ENCODE measurements around the gene NCAPD3.

DNA sequence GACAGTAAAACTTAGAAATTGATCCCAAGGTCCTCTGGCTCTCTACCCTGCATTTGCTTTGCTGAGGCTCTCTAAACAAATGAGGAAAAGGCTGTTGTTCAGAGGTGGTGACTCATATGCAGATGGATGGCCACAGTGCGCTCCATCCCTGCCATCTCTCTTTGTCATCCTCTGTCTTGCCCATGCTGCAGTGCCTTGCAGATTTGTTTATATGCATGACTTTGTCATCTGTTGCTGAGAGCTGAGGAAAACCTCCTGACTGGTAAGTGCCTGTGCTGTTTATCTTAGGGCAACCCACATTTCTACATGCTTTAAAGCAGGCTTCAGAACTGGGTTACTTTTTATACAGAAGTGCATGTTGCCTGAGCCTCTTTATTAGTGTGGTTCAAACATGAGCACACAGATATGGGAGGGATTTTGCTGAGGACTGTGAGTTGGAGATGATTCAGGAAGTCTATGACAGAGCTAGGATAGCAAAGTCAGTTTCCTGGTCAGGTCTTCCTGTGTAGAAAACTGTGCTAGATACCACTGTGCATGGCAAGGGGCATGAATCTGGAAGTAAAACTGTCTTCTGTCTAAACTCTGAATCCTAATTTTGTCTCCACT is 97.4 kb downstream of the NCAPD3 start:
- TF ChIP-seq BHLHE40 (IDR thresholded peaks at IDR 0.05; ENCODE audit: borderline replicate concordance) (no peak), NFRKB (IDR thresholded peaks at IDR 0.05) (no peak), FOXK2 (IDR thresholded peaks at IDR 0.05) (no peak), TARDBP (IDR thresholded peaks at IDR 0.05) (no peak)

Data from HEK293T (cell line).